H1 (cell line): ENCODE results near the gene WBP11.

ENCODE experiments used
- ATF3 ChIP-seq: IDR thresholded peaks from 2 replicates; pipeline ENCODE4 v1.6.1; 2011; ENCODE audit warnings: low read depth, mild to moderate bottlenecking, low read length; ENCODE audit not compliant: insufficient read depth
- CBX5 ChIP-seq: fragments of 300-800, 300-1000 bp; sonication (generic); IDR thresholded peaks from 2 replicates; pipeline ENCODE4 v1.7.1; 2016; ENCODE audit warnings: antibody characterized with exemption, low read length, low read depth
- CHD7 ChIP-seq: fragments of 300-600 bp; sonication (generic); IDR thresholded peaks from 2 replicates; pipeline ENCODE4 v1.7.1; 2012; ENCODE audit warnings: low read length, moderate library complexity, mild to moderate bottlenecking, inconsistent platforms; ENCODE audit not compliant: insufficient replicate concordance
- EZH2 ChIP-seq: fragments of 200-600 bp; sonication (generic); IDR thresholded peaks from 2 replicates; pipeline ENCODE4 v1.7.1; 2012; ENCODE audit warnings: low read depth, mild to moderate bottlenecking, moderate library complexity, low read length, inconsistent platforms; ENCODE audit not compliant: severe bottlenecking
- JUN ChIP-seq: IDR thresholded peaks from 2 replicates; pipeline ENCODE4 v1.6.1; 2011; ENCODE audit warnings: low read depth, mild to moderate bottlenecking, improper control_type of control experiment, low read length
- JUND ChIP-seq: IDR thresholded peaks from 2 replicates; pipeline ENCODE4 v1.6.1; 2011; ENCODE audit warnings: mild to moderate bottlenecking, improper control_type of control experiment, low read length
- POLR2A ChIP-seq, 2 experiments: IDR thresholded peaks; 1 replicate in 1 of 2; 2 replicates in 1 of 2; pipeline ENCODE4 v1.6.1; 2011; ENCODE audit warnings: low read depth in 2 of 2, low read length in 2 of 2, mild to moderate bottlenecking in 2 of 2; ENCODE audit errors: control extremely low read depth in 1 of 2
- SUZ12 ChIP-seq: fragments of 200-600 bp; sonication (generic); IDR thresholded peaks from 2 replicates; pipeline ENCODE4 v1.6.1; 2012; ENCODE audit warnings: mild to moderate bottlenecking, inconsistent platforms, low read length, moderate library complexity, mixed read lengths
- TF ChIP-seq, protein P1 (sequence below), 3 experiments: IDR thresholded peaks; 1 replicate in 2 of 3; 2 replicates in 1 of 3; pipeline versions ENCODE4 v1.5.1 to v1.6.1; 2011; ENCODE audit warnings: low read length in 3 of 3, mild to moderate bottlenecking in 3 of 3, inconsistent platforms in 2 of 3, low read depth in 1 of 3, moderate library complexity in 1 of 3; ENCODE audit not compliant: insufficient read depth in 1 of 3; ENCODE audit errors: control extremely low read depth in 1 of 3

DNA sequence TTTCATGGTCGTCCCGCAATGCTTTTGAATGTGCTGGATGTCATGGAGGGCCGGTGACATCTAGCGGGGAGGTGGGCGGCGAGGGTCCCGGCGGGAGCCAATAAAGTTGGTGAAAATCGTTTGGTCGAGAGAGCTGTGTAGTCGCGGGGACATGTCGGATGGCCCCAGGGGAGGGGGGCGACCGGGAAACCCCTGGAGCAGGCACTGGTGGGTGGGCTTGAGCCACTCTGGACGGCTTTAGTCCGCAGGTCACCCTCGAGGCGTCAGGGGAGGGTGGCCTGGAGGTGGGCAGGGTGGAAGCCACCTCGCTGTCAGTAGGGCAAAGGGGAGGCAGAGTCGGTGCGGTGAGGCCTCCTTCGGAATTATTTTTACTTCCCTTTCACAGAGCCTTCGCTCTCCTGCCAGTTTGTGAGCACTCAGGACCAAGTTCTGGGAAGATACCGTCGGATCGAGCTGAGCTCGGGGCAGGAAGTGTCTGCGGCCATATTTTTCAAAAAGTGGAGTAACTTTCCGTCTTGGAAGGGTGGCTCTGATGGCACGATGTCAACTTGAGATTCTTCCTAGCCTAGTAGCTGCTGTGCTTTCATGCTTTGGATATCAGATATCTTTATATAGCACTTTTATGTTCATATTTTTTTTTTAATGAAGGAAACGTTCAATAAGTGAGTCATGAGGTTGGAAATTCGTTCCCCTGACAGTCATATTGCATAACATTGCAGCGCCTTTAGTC is 28.2 kb downstream of the WBP11 start:
- TF ChIP-seq, protein P1, sequence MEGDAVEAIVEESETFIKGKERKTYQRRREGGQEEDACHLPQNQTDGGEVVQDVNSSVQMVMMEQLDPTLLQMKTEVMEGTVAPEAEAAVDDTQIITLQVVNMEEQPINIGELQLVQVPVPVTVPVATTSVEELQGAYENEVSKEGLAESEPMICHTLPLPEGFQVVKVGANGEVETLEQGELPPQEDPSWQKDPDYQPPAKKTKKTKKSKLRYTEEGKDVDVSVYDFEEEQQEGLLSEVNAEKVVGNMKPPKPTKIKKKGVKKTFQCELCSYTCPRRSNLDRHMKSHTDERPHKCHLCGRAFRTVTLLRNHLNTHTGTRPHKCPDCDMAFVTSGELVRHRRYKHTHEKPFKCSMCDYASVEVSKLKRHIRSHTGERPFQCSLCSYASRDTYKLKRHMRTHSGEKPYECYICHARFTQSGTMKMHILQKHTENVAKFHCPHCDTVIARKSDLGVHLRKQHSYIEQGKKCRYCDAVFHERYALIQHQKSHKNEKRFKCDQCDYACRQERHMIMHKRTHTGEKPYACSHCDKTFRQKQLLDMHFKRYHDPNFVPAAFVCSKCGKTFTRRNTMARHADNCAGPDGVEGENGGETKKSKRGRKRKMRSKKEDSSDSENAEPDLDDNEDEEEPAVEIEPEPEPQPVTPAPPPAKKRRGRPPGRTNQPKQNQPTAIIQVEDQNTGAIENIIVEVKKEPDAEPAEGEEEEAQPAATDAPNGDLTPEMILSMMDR (IDR thresholded peaks at IDR 0.05; ENCODE audit: control extremely low read depth in 1 of 3, insufficient read depth in 1 of 3, low read depth in 1 of 3, low read length in 3 of 3) = no peak
- TF ChIP-seq ATF3 = no peak
- TF ChIP-seq EZH2 = no peak
- no peak for TF ChIP-seq JUN
- TF ChIP-seq POLR2A (IDR thresholded peaks at IDR 0.05; ENCODE audit: control extremely low read depth in 1 of 2, low read depth in 2 of 2, low read length in 2 of 2) = no peak
- TF ChIP-seq JUND = no peak
- no peak for TF ChIP-seq CBX5
- no peak for TF ChIP-seq CHD7
- no peak for TF ChIP-seq SUZ12
